EH (cell line): ENCODE results near the gene DOCK11.
"Not testable (repeated sequence)": the region's sequence is repeated elsewhere in the genome, so short reads cannot be mapped to it uniquely, and the experiment has no call there.

Experiments used
- DNase-seq: peaks from one replicate; pipeline ENCODE4 v3.0.0-alpha.2; 2015; ENCODE audit warnings: low read depth

Gene DOCK11

GRCh38 chrX:118495061-118495921 lies at the start of gene DOCK11:
Gene DOCK11, plus strand, starts transcription at chrX:118495815. Its CDS starts 157 bp downstream, at chrX:118495972.
- peak; percentile 88 for DNase-seq

GRCh38 chrX:118448273-118448783 lies 47.3 kb upstream of the DOCK11 start:
- DNase-seq: peak; percentile 7

GRCh38 chrX:118455013-118455412 lies 40.6 kb upstream of the DOCK11 start:
- no peak for DNase-seq

- DNase-seq: peak; percentile 51
Observed at GRCh38 chrX:118459494-118459893, 36.1 kb upstream of the DOCK11 start.

- no peak for DNase-seq
Observed at GRCh38 chrX:118464501-118464900, 31.1 kb upstream of the DOCK11 start.

GRCh38 chrX:118468122-118468521 lies 27.5 kb upstream of the DOCK11 start:
- no peak for DNase-seq

GRCh38 chrX:118470721-118471347 lies 24.8 kb upstream of the DOCK11 start:
- not testable (repeated sequence) for DNase-seq

GRCh38 chrX:118474586-118474985 lies 21.0 kb upstream of the DOCK11 start:
- DNase-seq: no peak

GRCh38 chrX:118475903-118476302 lies 19.7 kb upstream of the DOCK11 start:
- peak; percentile 39 for DNase-seq

- no peak for DNase-seq
Observed at GRCh38 chrX:118480172-118480571, 15.4 kb upstream of the DOCK11 start.

GRCh38 chrX:118482384-118482783 lies 13.2 kb upstream of the DOCK11 start:
- not testable (repeated sequence) for DNase-seq

- DNase-seq: peak; percentile 16
Observed at GRCh38 chrX:118484216-118484903, 11.3 kb upstream of the DOCK11 start.

GRCh38 chrX:118486693-118487092 lies 8.9 kb upstream of the DOCK11 start:
- DNase-seq: not testable (repeated sequence)

- no peak for DNase-seq
Observed at GRCh38 chrX:118493016-118493415, 2.6 kb upstream of the DOCK11 start.

GRCh38 chrX:118493653-118494297 lies 1.8 kb upstream of the DOCK11 start:
- no peak for DNase-seq

- DNase-seq: peak; percentile 38
Observed at GRCh38 chrX:118495958-118496762, 545 bp downstream of the DOCK11 start.

GRCh38 chrX:118496763-118497079 lies 1.1 kb downstream of the DOCK11 start:
- no peak for DNase-seq

- DNase-seq: no peak
Observed at GRCh38 chrX:118497180-118497818, 1.7 kb downstream of the DOCK11 start.

GRCh38 chrX:118498351-118498750 lies 2.7 kb downstream of the DOCK11 start:
- no peak for DNase-seq

- no peak for DNase-seq
Observed at GRCh38 chrX:118498755-118499154, 3.1 kb downstream of the DOCK11 start.

GRCh38 chrX:118499295-118499694 lies 3.7 kb downstream of the DOCK11 start:
- DNase-seq: no peak
